ENCODE data around the gene TFF2.

Gene TFF2

DNA sequence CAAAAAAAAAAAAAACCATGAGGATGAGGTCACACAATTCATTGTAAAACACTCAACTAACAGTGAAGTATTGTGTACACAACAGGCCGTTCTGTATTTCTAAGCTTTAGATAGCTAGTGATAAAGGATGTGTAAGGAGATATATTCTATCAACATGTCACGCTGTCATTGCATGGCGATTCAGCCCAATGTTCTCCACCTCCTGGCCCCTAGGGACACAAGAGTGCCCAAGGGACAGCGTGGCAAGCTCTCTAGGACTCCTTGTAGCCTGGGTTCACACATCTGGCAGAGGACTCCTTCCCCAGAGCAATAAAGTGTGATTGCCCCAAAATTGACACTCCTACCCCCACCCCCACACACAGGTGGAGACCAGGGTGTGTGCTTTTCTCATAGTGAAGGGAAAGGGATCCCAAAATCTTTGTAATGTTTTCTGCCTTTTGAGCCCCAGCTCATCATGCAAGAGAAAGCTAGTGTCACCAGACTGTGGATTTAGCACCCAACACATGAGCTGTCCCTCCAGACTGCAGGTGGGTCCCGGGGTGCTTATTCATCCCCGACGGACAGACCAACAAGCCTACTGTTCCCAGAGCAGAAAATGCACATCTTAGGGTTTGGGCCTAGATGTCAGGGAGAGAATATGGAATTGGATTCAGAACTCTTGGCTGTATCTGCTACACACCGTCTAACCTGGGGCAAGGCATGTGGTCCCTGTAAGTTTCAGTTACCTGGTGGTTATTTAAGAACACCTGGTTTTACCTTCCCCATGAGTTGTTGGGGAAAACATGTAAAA, 33.6 kb upstream of the TFF2 start:
- DNase-seq: no peak

DNA sequence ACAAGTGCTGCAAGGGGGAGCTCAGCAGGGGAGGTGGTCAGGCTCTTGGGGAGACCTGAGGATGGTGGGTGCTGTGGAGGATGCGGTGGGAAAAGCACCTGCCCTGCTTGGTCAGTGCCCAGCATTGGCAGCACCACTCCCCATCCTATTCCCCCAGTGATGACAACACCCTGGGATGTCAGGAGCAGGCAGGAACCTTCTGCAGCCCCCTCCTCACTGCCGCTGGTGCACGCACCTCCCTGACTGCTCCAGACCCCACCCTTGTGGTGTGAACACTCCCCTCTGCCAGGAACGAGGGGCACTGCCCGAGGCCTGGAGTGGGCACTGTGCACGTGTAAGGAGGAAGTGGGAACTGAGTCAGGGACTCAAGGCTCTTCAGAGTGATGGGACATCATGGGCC, 32.5 kb upstream of the TFF2 start:
- no peak for DNase-seq

DNA sequence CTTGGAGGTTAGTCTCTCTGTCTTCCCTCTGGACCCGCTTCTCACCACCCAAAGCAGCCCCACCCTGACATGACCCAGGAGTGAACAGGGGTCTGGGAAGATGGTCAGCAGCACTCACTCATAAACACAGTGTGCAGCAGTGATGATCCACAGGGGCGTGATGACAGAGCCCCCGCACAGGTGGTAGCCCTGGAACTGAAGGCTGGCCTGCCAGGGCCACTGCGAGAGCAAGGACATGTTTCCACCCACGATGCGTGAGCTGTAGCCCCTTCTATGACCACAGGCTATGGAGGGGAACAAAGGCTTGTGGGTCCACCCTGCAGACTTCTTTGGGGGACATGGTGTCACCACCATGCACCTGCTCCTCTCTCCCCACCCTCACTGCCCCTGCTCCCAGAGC, 32.1 kb upstream of the TFF2 start:
- no peak for DNase-seq

DNA sequence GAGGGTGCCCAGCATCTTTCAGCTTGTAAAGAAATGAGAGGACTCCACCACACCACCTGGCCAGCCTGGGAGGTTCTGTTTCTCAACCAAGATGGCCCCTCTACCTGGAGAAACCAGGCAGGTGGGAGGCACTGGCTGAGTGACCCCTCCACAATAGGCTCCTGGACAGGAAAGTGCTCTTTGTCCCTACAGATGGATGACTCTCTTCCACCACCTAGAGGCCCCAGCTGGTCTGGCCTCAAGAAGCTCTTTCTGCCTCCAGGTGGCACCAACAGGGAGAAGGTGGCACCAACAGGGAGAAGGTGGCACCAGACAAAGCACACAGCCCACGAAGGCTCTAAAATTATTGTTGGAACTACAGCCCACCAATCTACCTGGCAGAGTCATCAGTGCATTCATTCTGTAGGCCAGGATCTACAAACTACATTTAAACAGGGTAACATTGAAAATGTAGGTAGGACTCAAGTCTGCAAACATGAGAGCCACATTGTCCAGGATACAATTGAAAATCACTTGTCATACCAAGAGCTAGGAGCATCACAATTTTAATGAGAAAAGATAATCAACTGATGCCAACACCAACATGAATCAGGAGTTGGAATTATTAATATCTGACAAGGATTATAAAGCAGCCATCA, 30.7 kb upstream of the TFF2 start:
- no peak for DNase-seq

DNA sequence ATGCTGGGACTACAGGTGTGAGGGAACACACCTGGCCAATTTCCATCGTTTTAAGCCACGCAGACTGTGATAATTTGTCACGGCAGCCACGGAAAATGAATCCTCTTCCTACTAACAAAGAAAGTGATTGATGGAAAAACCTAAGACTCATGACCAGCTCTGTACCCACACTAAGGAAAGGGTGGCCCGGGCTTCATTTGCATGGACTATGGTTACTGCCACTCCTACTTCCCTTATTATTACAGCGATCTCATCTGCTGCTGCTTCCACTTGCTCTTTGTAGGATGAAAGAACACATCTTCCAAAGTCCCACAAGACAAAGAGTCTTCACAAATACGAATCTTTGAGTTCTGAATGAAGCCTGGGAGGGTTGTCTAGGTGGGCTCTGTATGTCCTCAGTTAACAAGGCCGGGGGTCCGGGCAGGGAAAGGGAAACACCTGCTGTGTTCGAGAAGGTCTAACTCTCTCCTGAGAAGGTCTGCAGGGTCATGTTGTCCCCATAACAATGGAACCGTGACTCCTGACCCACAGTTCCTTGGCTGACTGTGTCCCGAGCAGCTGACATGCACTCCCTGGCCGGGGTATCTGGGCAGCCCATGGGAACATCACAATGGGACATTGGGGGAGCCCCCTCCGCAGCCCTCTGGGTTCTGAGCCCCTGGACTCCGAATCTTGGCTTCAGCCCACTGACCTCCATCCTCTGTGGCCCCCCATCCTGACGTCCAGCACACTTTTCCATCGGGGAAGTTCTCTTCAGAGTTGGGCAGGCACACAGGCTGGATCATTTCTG, 28.8 kb upstream of the TFF2 start:
- DNase-seq: no peak

DNA sequence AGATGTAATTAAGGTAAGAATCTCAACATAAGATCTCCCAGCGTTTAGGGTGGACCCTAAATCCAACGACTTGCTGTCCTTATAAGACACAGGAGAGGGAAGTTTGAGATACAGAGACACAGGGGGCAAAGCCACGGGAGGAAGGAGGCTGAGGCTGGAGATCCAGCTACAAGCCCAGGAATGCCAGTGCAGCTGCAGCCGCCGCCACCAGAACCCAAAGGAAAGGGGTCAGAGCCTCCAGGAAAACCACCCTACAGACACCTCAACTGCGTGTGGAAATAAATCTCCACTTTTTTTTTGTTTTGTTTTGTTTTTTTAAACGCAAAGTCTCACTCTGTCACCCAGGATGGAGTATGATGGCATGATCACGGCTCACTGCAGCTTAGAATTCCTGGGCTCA, 27.6 kb upstream of the TFF2 start:
- DNase-seq: no peak

DNA sequence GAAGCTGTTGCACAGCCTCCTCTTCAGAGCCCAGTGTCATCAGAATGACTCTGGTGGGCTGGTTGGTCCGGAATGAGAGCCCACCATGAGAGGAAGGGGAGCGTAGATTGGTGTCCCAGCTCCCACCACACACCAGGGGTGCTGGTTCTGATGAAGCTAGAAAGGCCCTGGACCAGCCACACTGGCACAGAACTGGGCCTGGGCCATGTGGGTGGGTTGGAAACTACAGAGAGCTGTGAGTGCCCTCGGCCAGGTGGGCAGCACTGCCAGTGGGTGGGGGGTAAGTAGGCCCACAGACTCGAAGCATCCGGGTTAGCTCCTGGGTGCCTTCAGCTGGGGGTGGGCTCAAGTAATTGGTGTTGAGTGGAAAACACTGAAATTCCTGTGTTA, 27.2 kb upstream of the TFF2 start:
- DNase-seq: no peak

DNA sequence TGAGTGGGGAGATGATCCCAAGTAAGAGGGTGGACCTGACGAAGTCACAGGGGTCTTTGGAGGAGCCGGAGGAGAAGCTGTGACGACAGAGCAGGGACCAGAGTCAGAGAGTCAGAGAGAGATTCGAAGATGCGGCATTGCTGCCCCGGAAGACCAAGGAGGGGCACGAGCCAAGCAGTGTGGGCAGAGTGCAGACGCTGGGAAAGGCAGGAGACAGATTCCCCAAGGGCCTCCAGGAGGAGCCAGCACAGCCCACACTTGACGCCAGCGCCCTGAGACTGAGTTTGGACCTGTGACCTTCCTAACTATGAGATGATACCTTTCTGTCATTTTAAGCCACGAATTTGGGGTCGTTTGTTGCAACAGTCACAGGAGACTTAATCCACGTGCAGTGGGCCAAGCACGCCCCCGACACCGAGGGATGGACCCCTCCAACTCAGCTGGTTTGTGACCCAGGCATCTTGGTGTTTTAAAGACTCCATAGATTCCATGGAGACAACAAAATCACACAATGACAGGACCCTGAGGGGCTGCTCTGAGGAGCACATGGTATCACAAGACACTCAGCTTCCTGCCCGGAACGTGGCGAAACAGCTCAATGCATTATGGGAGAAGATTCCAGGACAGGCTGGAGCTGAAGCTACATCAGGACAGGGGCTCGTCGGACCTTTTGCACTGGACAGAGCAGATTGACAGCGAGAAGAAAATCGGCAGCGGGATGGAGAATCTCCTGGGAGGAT, 26.6 kb upstream of the TFF2 start:
- DNase-seq: no peak

DNA sequence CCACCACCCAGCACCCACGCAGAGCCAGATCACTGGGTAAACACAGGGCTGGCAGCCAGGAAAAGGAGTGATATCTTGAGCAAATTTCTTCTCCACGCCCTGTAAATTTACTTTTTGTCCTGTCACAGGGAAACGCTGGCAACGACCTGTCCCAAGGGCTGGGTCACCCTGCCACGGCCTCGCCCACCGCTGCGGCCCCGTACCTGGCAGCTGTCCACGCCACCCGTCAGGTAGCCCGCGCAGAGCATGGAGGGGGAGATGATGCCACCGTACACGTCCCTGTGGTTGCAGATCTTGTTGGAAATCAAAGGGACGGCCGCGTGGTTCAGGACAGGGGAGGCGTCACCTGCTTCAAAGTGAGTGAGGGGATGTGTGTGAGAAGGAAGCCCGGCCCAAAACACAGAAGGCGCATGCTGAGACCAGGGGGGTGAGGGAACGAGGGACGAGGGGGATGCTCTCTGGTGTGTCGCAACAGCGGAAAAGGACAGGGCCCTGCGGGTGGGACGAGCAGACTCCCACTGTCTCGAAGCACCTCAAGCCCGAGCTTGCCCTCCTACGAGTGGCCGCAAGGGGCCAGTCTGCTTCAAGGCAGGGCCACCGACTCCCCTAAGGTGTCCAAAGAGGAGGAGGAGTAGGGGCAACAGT, 25.7 kb upstream of the TFF2 start:
- no peak for DNase-seq

DNA sequence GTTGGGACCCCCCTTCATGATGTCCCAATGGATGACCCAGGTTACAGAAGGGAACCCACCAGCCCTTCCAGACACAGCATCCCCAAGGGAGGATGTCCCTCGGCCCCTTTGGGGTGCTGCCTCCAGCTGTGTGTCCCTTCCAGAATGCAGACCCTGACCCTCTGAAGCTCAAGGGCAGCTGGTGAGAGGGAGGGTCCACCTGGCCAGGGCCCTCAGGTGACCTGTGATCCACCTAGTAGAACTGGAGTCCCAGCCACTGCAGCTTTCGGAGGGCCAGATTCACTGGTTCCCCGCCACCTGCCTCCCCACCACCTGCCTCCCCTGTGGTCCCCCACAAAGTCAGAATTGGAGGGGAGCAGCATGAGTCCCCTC, 25.2 kb upstream of the TFF2 start:
- no peak for DNase-seq

DNA sequence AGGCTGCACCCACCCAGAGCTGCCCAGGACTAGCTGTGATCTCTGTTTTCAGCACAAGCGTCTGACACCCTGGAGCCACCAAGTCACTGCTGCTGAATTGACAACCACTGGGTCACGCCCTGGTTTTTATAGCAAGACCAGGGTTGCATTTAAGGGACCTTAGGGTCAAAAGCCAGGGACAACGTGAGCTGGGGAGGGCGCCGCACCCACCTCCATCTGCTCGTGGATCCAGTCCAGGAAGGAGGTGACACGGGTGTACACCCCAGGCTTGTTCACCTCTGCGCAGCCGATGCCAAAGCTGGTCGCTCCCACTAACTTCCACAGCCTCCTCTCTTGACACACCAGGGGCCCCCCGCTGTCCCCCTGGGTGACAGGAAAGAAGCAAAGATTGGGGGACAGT, 24.7 kb upstream of the TFF2 start:
- DNase-seq: no peak

DNA sequence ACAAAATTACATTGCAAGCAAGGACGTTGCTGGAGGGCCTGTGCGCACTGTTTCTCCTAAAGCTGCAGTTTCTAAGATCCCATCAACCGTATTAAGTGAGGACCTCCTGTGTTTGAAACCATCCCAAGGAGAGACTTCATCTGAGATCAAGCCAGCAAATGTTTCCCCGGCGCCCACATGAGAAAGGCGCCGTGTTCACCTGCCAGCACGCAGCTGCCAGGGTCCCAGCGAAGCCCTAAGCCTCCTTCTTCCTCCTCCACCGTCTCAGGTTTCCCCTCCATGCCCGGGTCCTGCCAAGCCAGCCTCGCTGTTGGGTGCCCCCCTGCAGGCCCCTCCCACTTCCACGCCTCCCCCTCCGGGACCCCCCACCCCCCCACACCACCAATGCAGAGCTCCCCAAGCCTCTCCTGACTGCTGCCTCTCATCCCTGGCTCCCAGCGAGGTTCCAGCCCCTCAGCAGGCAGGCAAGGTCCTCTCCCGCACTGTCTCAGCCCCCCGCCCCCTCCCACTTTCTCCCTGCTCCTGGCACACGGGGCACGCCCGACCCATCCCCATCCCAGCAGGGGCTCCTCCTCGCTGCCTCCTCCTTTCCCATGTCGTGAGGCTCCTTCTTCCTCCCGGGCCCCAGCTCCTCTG, 24.2 kb upstream of the TFF2 start:
- DNase-seq: no peak

DNA sequence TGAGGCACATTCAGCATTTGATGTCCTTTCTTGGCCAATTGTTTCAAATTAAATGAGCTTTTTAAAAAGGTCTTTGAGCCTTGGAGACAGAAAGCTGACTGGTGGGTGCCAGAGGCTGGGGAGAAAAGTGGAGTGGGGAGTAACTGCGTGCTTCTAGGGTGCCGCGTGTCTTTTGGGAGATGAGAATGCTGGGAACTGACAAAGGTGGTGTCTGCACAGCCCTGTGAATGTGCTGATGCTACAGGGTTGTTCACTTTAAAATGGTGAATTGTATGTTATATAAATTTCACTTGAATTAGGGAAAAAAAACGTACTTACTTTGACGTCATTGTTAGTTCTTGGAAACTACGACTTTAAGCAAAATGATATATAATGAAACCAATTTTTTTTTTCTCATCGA, 23.7 kb upstream of the TFF2 start:
- DNase-seq: no peak

DNA sequence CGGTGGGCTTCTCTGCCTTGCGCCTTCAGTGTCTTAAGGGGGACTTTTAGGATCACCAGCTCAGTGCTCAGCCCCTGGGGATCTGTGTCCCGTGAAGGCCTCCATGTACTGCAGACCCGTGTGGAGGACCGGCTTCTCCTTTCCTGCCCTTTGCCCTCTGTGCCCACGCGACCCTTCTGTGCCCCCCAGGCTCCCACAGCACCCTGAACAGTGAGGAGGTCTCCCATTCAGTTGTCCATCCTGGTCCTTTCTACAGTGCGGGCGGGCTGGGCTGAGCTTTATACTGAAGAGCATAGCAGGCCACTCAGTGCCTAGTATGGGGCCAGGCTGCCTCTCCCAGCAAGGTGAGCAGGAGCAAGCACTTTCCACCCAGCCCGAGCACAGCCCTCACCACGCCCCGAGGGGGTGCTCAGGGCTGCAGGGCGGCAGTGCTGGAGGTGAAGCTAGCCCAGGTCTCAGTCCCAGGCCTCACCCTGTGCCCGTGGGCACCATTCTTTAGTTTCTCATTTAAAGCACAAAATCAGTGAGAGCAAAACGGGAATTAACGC, 23.2 kb upstream of the TFF2 start:
- DNase-seq: no peak

DNA sequence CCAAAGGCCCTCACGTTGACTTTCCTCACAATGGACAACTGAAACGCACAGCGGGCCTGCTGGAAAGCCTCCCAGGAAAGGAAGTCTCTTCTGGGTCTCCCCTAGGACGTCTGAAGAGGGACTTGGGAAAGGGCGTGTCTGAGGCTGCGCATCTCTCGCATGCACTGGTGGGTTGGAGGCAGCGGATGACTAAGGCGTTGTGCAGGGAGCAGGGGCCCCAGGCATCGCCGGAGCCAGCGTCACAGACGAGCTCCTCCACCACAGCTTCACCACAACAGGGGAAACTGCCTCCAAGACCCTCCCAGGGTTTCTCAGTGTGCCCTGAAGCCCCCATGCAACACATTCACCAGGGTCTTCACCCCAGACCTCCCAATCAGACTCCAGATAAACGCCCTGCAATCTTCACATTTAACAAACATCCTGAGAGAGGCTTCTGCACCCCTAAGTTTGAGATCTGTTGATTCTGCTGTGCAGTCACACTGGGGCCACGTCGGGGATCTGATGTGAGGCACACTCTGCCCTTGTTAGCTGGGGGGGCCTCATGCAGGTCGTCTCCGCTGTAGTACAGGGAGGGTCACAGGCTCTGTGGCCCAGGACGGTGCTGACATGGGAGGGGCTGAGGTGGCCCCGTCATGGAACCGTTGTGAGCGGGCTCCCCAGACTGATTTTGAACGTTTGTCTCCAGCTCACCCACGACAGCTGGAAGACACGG, 22.6 kb upstream of the TFF2 start:
- no peak for DNase-seq

DNA sequence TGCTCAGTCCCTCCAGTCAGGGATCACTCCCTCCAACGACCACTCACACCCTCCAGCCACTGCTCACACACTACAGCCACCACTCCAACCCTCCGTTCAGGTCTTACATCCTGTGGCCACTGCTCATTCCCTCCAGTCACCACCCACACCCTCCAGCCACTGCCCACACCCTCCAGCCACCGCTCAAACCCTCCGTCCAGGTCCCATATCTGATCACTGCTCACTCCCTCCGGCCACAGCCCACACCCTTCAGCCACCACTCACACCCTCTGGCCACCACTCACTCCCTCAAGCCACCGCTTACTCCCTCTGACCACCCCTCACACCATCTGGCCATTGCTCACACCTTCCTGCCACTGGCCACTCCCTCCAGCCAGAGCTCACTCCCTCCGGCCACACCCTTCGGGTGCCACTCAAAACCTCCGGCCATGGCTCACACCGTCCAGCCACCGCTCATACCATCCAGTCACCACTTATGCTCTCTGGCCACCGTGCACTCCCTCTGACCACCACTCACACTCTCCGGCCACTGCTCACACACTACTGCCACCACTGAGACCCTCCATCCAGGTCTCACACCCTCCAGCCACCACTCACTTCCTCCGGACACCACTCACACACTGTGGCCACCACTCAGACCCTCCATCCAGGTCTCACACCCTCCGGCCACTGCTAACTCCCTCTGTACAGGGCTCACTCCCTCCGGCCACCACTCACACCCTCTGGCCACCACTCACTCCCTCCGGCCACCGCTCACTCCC, 20.3 kb upstream of the TFF2 start:
- DNase-seq: no peak

DNA sequence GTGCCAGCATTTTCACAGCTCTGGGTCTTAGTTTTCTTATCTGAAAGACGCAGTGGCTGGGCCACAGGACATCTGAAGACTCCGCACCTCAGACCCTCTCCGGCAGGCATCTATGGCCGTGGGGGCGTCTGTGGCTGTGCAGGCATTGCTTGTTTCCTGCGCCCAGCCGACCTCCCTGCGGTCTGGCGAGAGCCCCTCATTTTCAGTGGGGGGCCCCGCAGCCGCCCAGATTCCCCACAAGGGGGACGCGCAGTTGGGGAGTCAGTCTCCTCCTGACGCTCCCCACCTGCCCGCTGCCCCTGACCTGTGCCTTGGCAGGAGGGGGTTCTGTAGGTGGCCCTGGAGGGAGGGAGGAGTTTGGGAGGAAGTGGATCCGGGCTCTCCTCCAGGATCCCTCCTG, 19.0 kb upstream of the TFF2 start:
- no peak for DNase-seq

DNA sequence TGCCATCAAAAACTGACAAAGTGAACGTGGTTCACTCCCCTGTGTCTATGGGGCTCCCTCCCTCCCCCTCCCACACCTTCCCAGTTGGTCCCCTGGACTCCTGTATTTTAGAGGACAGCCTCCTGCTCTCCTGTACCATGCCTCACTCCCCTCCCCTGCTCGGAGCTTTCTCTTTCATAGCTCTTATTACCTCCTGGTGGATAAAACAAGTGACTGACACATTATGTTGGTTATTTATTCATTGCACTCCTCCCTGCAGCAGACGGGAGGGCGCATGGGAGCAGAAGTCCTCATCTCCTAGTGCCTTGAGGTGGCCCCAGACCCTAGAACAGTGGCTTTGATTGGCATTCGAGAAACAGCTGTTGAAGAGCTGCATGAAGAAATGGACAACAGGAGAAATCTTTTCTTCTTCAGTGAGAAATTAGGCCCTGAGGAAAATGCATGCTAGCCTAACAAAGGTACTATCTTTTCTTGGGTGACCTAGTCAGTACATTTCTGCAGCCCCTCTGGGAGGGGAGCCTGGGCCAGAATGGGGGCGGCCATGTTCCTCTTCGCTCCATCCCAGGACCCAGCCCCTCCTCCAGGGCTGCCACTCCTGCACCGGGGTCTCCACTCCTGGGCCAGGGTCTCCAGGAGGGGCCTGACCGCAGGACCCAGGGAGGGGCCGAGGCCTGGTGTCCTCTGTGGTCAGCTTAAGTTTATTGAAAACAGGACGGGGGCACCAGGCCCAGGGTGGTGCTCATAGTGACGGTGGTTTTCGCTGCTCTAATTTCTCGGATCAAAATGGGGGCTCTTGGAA, 16.8 kb upstream of the TFF2 start:
- DNase-seq: no peak

DNA sequence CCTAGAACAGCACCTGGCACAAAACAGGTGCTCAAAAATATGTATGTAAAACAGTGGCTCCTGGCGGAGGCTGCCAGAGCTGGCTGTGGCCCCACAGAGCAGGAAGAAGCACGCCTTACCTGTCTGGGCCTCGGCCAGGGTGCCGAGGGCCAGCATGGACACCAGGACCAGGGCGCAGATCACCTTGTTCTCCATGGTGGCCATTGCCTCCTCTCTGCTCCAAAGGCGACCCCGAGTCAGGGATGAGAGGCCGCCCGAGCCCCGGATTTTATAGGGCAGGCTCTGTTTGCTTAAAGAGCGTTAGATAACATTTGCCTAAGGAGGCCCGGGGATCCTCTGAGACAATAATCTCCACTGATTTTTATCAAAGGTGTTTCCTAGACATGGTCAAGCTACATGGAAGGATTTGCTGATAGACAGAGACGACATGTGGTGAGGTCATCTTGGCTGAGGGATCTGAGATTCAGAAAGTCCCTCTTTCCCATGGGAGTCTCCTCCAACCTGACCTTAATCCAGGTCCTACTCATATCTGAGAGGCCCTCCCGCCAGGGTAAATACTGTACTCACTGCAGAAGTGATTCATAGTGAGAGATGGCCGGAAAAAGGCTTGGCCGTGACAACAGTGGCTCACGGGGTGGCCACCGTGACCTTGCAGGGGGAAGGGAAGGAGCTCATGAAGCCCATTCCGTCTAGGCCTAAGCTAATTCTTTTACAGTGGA, 15.7 kb upstream of the TFF2 start, which contains the start of gene TFF1:
Gene TFF1, minus strand, starts transcription at position 244 of the 719 bp plus-strand sequence. Its CDS starts 40 bp downstream, at position 204.
- DNase-seq: no peak
